Right lobe of liver (tissue), 4 donors: Measurements from ENCODE around the gene CLEC16A.

Experiments used
- POLR2A ChIP-seq: fragments of 450-650 bp; IDR thresholded peaks from one replicate; pipeline ENCODE4 v1.6.1; 2017; ENCODE audit warnings: antibody characterized with exemption, mild to moderate bottlenecking
- TF ChIP-seq, protein P1 (sequence below), 4 donors: fragments of 200-600 bp in 3 of 4; fragments of 450-650 bp in 1 of 4; IDR thresholded peaks; one replicate each; pipeline versions ENCODE4 v1.5.1 to v1.8.0; 2016 to 2022; ENCODE audit warnings: antibody characterized with exemption in 4 of 4, mild to moderate bottlenecking in 2 of 4
- donor health status: DM: no; HTN: no; CAD: no.
- donor health status: DM: no; HTN: no; CAD: no.
- donor health status: DM: no; HTN: yes; CAD: no.

DNA sequence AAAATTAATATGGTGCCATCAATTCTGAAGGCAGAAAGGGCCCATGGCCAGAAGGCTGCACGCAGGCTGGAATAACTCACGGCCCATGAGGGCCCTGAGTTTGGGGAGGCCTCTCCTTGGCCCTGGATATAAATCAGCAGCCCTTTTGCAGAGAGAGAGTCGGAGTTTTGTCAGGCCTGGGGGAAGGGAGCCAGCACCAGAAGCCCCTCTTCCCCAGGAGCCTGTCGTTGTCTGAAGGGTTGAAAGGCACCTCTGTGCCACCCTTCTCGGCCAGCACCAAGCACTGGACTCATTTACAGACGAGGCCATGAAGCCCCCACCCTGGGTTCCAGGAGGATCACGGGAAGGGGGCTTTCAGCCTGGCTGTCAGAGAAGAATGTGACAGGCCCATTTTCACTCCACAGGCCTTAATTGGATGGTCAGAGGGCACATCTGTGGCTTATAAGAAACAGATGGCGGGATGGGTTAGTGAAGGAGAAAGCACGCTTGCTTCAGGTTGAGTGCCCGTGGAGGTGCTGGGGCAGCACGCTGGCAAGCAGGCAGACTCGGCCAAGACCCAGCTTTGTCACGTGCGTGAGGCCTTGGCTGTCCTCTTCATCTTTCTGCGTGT is 140.6 kb downstream of the CLEC16A start:
- TF ChIP-seq, protein P1, sequence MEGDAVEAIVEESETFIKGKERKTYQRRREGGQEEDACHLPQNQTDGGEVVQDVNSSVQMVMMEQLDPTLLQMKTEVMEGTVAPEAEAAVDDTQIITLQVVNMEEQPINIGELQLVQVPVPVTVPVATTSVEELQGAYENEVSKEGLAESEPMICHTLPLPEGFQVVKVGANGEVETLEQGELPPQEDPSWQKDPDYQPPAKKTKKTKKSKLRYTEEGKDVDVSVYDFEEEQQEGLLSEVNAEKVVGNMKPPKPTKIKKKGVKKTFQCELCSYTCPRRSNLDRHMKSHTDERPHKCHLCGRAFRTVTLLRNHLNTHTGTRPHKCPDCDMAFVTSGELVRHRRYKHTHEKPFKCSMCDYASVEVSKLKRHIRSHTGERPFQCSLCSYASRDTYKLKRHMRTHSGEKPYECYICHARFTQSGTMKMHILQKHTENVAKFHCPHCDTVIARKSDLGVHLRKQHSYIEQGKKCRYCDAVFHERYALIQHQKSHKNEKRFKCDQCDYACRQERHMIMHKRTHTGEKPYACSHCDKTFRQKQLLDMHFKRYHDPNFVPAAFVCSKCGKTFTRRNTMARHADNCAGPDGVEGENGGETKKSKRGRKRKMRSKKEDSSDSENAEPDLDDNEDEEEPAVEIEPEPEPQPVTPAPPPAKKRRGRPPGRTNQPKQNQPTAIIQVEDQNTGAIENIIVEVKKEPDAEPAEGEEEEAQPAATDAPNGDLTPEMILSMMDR (IDR thresholded peaks at IDR 0.05): no peak
- no peak for TF ChIP-seq POLR2A
